Pulmonary artery endothelial cell (primary cell): ENCODE results near the gene USP17L10. TPM values are rescaled to one million over a fixed set of nuclear protein-coding genes. Genes with fewer than 3 reads are reported as not detected.
"Not testable (repeated sequence)": the region's sequence is repeated elsewhere in the genome, so short reads cannot be mapped to it uniquely, and the experiment has no call there.

Experiments
- DNase-seq: peaks from one replicate; pipeline ENCODE4 v3.0.0-alpha.2; 2011; ENCODE audit warnings: low read depth, low spot score
- total RNA-seq: library from RNA; depleted of rRNA; stranded (reverse); fragments of >200 nt; gene quantifications from 2 replicates; pipeline ENCODE4 v1.2.3, GENCODE V29; 2014

Gene USP17L10
- total RNA-seq, result not detected in 2 replicates

DNA sequence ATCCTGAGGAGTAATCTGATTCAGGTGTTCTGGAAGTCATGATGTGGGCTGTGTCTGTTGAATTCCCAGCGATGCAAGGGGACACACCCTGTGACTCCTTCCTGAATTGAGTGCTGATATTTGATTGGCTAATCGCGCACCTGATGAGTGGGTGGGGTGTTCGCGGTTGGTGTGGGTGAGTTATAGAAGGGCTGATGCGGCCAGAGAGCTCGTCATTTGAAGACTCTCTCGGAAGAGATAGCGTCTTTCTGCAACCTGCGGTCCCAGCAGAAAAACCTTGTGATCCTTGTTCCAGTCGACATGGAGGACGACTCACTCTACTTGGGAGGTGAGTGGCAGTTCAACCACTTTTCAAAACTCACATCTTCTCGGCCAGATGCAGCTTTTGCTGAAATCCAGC, at the start of gene USP17L10:
USP17L10 (plus strand) TSS at position 301 of the 400 bp plus-strand sequence; CDS start at position 301, 0 bp downstream.
- not testable (repeated sequence) for DNase-seq

- DNase-seq, result not testable (repeated sequence)
Observed at GRCh38 chr4:9165990-9166389, 44.5 kb upstream of the USP17L10 start.

DNA sequence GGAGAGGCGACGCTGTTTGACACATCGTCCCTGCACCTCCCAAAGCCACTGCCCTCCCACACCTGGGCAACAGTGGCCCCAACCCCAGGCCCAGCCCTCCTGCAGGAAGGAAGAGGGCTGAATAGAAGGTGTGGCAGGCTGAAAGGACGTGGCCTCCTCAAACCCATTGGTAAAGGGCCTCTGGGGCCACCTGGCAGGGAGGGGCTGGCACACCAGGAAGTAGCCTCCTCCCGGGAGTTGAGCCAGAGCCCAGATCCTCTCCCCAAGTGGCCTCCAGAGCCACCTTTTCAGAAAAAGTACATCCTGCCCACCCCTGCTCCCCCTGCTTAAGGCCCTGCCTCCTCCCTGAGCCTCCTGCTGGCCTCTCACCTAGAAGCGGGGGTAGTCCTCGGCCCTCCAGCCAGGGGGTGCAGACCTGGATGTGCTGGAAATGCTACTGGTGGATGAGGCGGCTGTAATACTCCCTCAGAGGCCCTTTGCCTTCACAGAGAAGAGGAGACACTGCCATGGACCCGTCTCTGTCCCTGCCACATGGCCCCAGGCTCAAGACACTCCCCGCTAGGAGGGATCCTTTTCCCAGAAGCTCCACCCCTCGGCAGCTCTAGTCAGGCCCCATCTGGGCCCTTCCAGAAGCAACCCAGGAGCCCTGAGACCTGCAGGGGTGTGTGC, 40.5 kb upstream of the USP17L10 start, which contains the start of gene FAM90A26:
FAM90A26 (plus strand) TSS at position 619 of the 669 bp plus-strand sequence. CDS start 2,764 bp downstream, outside the sequence.
- not testable (repeated sequence) for DNase-seq

DNA sequence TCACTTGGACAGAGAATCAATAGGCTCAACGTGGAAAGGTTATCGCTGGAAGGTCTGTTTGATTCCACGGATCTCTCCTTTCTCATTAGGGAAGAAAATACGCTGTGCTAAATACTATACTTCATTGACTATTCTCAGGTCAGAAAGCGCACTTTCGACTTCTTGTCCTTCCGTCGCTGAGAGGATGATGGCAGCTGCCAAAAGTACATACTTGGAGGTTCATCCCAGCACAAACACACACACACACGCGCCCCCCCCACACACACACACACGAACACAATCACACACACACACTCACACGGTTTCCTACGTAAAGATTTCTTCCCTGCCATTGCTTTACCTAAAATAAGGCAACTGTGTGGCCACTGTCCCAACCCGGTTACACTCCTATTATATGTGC, 4.2 kb downstream of the USP17L10 start:
- DNase-seq, result not testable (repeated sequence)

GRCh38 chr4:9215105-9215504, 4.6 kb downstream of the USP17L10 start, which contains the start of gene USP17L11:
TSS of gene USP17L11 (plus strand) at chr4:9215405. CDS start at chr4:9215405, 0 bp downstream.
- not testable (repeated sequence) for DNase-seq

- not testable (repeated sequence) for DNase-seq
Observed at GRCh38 chr4:9219852-9220251, 9.4 kb downstream of the USP17L10 start, which contains the start of gene USP17L12. TSS of gene USP17L12 (plus strand) at chr4:9220152. CDS start at chr4:9220152, 0 bp downstream.

DNA sequence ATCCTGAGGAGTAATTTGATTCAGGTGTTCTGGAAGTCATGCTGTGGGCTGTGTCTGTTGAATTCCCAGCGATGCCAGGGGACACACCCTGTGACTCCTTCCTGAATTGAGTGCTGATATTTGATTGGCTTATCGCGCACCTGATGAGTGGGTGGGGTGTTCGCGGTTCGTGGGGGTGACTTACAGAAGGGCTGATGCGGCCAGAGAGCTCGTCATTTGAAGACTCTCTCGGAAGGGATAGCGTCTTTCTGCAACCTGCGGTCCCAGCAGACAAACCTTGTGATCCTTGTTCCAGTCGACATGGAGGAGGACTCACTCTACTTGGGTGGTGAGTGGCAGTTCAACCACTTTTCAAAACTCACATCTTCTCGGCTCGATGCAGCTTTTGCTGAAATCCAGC, 14.1 kb downstream of the USP17L10 start, which contains the start of gene USP17L13:
USP17L13 (plus strand) TSS at position 301 of the 400 bp plus-strand sequence; CDS start at position 301, 0 bp downstream.
- not testable (repeated sequence) for DNase-seq

DNA sequence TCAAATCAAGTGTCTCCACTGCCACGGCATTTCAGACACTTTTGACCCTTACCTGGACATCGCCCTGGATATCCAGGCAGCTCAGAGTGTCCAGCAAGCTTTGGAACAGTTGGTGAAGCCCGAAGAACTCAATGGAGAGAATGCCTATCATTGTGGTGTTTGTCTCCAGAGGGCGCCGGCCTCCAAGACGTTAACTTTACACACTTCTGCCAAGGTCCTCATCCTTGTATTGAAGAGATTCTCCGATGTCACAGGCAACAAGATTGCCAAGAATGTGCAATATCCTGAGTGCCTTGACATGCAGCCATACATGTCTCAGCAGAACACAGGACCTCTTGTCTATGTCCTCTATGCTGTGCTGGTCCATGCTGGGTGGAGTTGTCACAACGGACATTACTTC, 19.8 kb downstream of the USP17L10 start:
- DNase-seq, result not testable (repeated sequence)

DNA sequence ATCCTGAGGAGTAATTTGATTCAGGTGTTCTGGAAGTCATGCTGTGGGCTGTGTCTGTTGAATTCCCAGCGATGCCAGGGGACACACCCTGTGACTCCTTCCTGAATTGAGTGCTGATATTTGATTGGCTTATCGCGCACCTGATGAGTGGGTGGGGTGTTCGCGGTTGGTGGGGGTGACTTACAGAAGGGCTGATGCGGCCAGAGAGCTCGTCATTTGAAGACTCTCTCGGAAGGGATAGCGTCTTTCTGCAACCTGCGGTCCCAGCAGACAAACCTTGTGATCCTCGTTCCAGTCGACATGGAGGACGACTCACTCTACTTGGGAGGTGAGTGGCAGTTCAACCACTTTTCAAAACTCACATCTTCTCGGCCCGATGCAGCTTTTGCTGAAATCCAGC, 23.6 kb downstream of the USP17L10 start, which contains the start of gene USP17L15:
USP17L15 (plus strand) TSS at position 301 of the 400 bp plus-strand sequence; CDS start at position 301, 0 bp downstream.
- DNase-seq, result not testable (repeated sequence)

GRCh38 chr4:9238461-9238860, 28.0 kb downstream of the USP17L10 start:
- not testable (repeated sequence) for DNase-seq

GRCh38 chr4:9243579-9243978, 33.1 kb downstream of the USP17L10 start, which contains the start of gene USP17L17:
TSS of gene USP17L17 (plus strand) at chr4:9243879. CDS start at chr4:9243879, 0 bp downstream.
- DNase-seq, result not testable (repeated sequence)

DNA sequence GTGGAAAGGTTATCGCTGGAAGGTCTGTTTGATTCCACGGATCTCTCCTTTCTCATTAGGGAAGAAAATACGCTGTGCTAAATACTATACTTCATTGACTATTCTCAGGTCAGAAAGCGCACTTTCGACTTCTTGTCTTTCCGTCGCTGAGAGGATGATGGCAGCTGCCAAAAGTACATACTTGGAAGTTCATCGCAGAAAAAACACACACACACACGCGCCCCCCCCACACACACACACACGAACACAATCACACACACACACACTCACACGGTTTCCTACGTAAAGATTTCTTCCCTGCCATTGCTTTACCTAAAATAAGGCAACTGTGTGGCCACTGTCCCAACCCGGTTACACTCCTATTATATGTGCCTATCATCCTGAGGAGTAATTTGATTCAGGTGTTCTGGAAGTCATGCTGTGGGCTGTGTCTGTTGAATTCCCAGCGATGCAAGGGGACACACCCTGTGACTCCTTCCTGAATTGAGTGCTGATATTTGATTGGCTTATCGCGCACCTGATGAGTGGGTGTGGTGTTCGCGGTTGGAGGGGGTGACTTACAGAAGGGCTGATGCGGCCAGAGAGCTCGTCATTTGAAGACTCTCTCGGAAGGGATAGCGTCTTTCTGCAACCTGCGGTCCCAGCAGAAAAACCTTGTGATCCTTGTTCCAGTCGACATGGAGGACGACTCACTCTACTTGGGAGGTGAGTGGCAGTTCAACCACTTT, 37.7 kb downstream of the USP17L10 start, which contains the start of gene USP17L18:
USP17L18 (plus strand) TSS at position 678 of the 728 bp plus-strand sequence; CDS start at position 678, 0 bp downstream.
- DNase-seq, result not testable (repeated sequence)

GRCh38 chr4:9253078-9253477, 42.6 kb downstream of the USP17L10 start, which contains the start of gene USP17L19:
TSS of gene USP17L19 (plus strand) at chr4:9253378. CDS start at chr4:9253378, 0 bp downstream.
- not testable (repeated sequence) for DNase-seq

GRCh38 chr4:9257824-9258223, 47.4 kb downstream of the USP17L10 start, which contains the start of gene USP17L20:
TSS of gene USP17L20 (plus strand) at chr4:9258124. CDS start at chr4:9258124, 0 bp downstream.
- not testable (repeated sequence) for DNase-seq

Other genes starting within 250 kb of the USP17L10 start
- not detected in 2 replicates for gene FAM90A26, start 40.2 kb upstream of the USP17L10 start, total RNA-seq
- gene USP17L11, start 4.7 kb downstream of the USP17L10 start, total RNA-seq, result not detected in 2 replicates
- gene USP17L12, start 9.5 kb downstream of the USP17L10 start, total RNA-seq, result not detected in 2 replicates
- gene USP17L13, start 14.2 kb downstream of the USP17L10 start, total RNA-seq, result not detected in 2 replicates
- gene USP17L15, start 23.7 kb downstream of the USP17L10 start, total RNA-seq, result not detected in 2 replicates
- gene USP17L17, start 33.2 kb downstream of the USP17L10 start, total RNA-seq, result not detected in 2 replicates
- not detected in 2 replicates for gene USP17L18, start 38.0 kb downstream of the USP17L10 start, total RNA-seq
- gene USP17L19, start 42.7 kb downstream of the USP17L10 start, total RNA-seq, result not detected in 2 replicates
- gene USP17L20, start 47.5 kb downstream of the USP17L10 start, total RNA-seq, result not detected in 2 replicates
- not detected in 2 replicates for gene USP17L21, start 52.2 kb downstream of the USP17L10 start, total RNA-seq
- gene USP17L22, start 57.0 kb downstream of the USP17L10 start, total RNA-seq, result not detected in 2 replicates
- not detected in 2 replicates for gene USP17L24, start 114.5 kb downstream of the USP17L10 start, total RNA-seq
- not detected in 2 replicates for gene USP17L25, start 119.3 kb downstream of the USP17L10 start, total RNA-seq
- gene USP17L26, start 124.0 kb downstream of the USP17L10 start, total RNA-seq, result not detected in 2 replicates
- gene USP17L5, start 128.7 kb downstream of the USP17L10 start, total RNA-seq, result not detected in 2 replicates
- gene USP17L27, start 133.5 kb downstream of the USP17L10 start, total RNA-seq, result not detected in 2 replicates
- not detected in 2 replicates for gene USP17L28, start 138.2 kb downstream of the USP17L10 start, total RNA-seq
- not detected in 2 replicates for gene USP17L29, start 143.0 kb downstream of the USP17L10 start, total RNA-seq
- not detected in 2 replicates for gene USP17L30, start 152.5 kb downstream of the USP17L10 start, total RNA-seq
- not detected in 2 replicates for gene DEFB131A, start 233.8 kb downstream of the USP17L10 start, total RNA-seq